Measurements from ENCODE around the gene ABCA1.

Gene ABCA1

DNA sequence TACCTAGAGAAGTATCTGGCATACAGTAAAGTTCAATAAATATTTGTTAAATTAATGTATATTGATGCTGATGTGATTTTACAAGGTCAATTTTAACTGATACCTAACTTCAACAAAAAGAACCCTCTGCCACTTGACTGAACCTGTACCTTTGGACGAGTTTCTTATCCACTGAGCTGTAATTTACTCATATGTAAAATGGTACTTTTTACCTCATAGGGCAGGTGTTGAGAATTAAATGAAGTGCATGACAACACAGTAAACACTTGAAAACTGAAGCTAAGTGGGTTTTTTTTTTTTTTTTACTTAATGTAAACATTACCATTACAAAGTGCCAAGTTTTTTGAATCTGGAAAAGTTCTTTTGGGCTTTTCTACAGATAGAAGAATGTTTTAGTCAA is 148.6 kb downstream of the ABCA1 start:
- TF ChIP-seq, protein P1, sequence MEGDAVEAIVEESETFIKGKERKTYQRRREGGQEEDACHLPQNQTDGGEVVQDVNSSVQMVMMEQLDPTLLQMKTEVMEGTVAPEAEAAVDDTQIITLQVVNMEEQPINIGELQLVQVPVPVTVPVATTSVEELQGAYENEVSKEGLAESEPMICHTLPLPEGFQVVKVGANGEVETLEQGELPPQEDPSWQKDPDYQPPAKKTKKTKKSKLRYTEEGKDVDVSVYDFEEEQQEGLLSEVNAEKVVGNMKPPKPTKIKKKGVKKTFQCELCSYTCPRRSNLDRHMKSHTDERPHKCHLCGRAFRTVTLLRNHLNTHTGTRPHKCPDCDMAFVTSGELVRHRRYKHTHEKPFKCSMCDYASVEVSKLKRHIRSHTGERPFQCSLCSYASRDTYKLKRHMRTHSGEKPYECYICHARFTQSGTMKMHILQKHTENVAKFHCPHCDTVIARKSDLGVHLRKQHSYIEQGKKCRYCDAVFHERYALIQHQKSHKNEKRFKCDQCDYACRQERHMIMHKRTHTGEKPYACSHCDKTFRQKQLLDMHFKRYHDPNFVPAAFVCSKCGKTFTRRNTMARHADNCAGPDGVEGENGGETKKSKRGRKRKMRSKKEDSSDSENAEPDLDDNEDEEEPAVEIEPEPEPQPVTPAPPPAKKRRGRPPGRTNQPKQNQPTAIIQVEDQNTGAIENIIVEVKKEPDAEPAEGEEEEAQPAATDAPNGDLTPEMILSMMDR (IDR thresholded peaks at IDR 0.05) = no peak
- no peaks in the 10 kb centered on the region for H3K4me1 ChIP-seq

DNA sequence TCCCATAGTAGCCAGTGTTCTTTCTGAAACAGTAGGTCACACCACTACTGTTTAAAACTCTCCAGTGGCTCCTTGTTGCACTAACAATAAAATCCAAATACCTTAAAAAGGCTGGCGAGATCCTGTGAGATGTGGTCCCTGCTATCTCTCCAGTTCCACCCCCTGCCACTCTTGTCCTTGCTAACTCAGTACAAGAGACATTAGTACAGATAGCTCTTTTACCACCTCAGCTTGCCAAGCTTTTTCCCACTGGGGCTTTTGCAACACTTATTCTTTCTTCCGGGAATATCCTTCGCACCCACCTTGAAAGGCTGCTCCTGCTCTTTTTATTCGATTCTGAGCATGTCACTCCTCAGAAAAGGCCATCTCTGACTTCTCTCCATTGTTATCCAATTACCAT is 149.2 kb downstream of the ABCA1 start:
- no peak overlapping the region for H2AFZ ChIP-seq
- H3K27ac ChIP-seq = no peak overlapping the region
- H3K79me2 ChIP-seq = no peaks in the 10 kb centered on the region
- H3K4me1 ChIP-seq = no peaks in the 10 kb centered on the region
- no peaks in the 10 kb centered on the region for H3K27me3 ChIP-seq (ENCODE audit: control insufficient read depth, insufficient read depth, low read length)
- no peaks in the 10 kb centered on the region for H3K9me3 ChIP-seq (ENCODE audit: control insufficient read depth, low read length)
- no peak overlapping the region for H3K4me2 ChIP-seq (ENCODE audit: low read length)
- TF ChIP-seq, protein P1 (IDR thresholded peaks at IDR 0.05) = no peak
- H3K36me3 ChIP-seq (ENCODE audit: control insufficient read depth, insufficient read depth, low read length) = no peaks in the 10 kb centered on the region
- no peak overlapping the region for H3K4me3 ChIP-seq (ENCODE audit: low read depth, low read length)
- H3K9ac ChIP-seq = no peak overlapping the region

More for the DNA sequence above, 148.6 kb downstream of the ABCA1 start:
- Histone ChIP-seq H3K27ac (no peak overlapping the region), H3K4me3 (ENCODE audit: low read depth, low read length) (no peak overlapping the region), H3K9ac (no peak overlapping the region), H3K27me3 (ENCODE audit: control insufficient read depth, insufficient read depth, low read length) (no peaks in the 10 kb centered on the region), H3K9me3 (ENCODE audit: control insufficient read depth, low read length) (no peaks in the 10 kb centered on the region), H3K36me3 (ENCODE audit: control insufficient read depth, insufficient read depth, low read length) (no peaks in the 10 kb centered on the region), H3K4me2 (ENCODE audit: low read length) (no peak overlapping the region), H3K79me2 (no peaks in the 10 kb centered on the region), H2AFZ (no peak overlapping the region)

DNA sequence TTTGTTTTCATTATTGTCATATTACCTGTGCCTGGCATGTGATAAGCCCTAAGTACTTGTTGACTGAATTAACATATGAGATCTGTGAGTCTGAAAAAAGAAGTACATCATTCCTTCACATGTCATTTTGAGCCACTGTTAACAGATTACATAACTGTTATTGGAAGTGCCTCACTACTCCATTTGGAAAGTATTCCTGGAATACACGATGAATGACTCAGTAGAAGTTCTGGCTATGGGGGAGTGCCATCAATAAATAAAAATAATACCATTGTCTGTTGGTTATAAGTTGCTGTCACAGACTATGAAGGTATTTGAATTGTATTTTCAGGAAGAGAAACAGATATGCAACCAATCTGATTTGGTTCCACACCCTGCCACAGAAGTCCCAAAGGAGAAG is 151.2 kb downstream of the ABCA1 start:
- no peaks in the 10 kb centered on the region for H3K79me2 ChIP-seq
- H3K9ac ChIP-seq = no peak overlapping the region
- no peak overlapping the region for H3K4me3 ChIP-seq (ENCODE audit: low read depth, low read length)
- H3K9me3 ChIP-seq (ENCODE audit: control insufficient read depth, low read length) = no peaks in the 10 kb centered on the region
- H3K36me3 ChIP-seq (ENCODE audit: control insufficient read depth, insufficient read depth, low read length) = no peaks in the 10 kb centered on the region
- no peak overlapping the region for H3K27ac ChIP-seq
- no peaks in the 10 kb centered on the region for H3K4me1 ChIP-seq
- TF ChIP-seq, protein P1 (IDR thresholded peaks at IDR 0.05) = no peak
- H3K27me3 ChIP-seq (ENCODE audit: control insufficient read depth, insufficient read depth, low read length) = no peaks in the 10 kb centered on the region
- no peak overlapping the region for H3K4me2 ChIP-seq (ENCODE audit: low read length)
- H2AFZ ChIP-seq = no peak overlapping the region

DNA sequence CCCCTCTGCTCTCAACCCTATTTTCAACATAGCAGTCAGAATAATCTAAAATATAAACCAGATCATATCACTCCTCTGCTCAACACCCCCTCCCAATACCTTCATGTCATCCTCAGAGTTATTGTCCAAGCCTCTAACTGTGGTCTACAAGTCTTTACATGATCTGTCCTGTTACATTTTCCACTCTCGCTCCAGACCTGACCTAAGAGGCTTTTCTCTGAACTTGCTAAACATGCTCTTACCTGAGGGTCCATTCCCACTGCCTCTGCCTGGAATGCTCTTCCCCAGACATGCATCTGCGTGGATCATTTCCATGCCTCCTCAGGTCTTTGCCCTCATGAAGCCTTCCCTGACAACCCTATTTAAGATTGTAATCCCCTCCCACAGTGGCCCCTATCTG is 152.0 kb downstream of the ABCA1 start:
- Histone ChIP-seq H3K4me2 (ENCODE audit: low read length) (no peak overlapping the region), H2AFZ (no peak overlapping the region), H3K79me2 (no peaks in the 10 kb centered on the region), H3K4me3 (ENCODE audit: low read depth, low read length) (no peak overlapping the region), H3K27me3 (ENCODE audit: control insufficient read depth, insufficient read depth, low read length) (no peaks in the 10 kb centered on the region), H3K9ac (no peak overlapping the region), H3K4me1 (no peaks in the 10 kb centered on the region), H3K9me3 (ENCODE audit: control insufficient read depth, low read length) (no peaks in the 10 kb centered on the region), H3K27ac (no peak overlapping the region), H3K36me3 (ENCODE audit: control insufficient read depth, insufficient read depth, low read length) (no peaks in the 10 kb centered on the region)
- TF ChIP-seq, protein P1 (IDR thresholded peaks at IDR 0.05) = no peak

DNA sequence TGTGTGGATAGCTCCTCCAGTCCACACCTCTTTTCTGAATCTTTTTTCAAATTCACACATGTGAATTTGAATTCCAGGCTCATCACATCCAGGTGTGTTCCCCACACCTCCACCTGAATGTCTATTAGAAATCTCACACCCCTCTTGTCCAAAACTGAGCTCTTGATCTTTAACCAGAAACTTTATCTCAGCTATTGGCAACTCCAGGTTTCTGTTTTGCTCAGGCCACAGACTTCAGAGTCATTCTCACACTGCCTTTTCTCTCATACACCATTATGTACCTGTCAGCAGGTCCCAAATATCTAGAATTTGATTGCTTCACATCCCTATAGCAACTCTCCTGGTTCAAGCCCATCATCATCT is 152.4 kb downstream of the ABCA1 start:
- no peak overlapping the region for H3K4me3 ChIP-seq (ENCODE audit: low read depth, low read length)
- H2AFZ ChIP-seq = no peak overlapping the region
- H3K27ac ChIP-seq = no peak overlapping the region
- H3K4me1 ChIP-seq = no peaks in the 10 kb centered on the region
- TF ChIP-seq, protein P1 (IDR thresholded peaks at IDR 0.05) = no peak
- no peaks in the 10 kb centered on the region for H3K27me3 ChIP-seq (ENCODE audit: control insufficient read depth, insufficient read depth, low read length)
- no peak overlapping the region for H3K4me2 ChIP-seq (ENCODE audit: low read length)
- no peaks in the 10 kb centered on the region for H3K9me3 ChIP-seq (ENCODE audit: control insufficient read depth, low read length)
- no peaks in the 10 kb centered on the region for H3K79me2 ChIP-seq
- no peak overlapping the region for H3K9ac ChIP-seq
- no peaks in the 10 kb centered on the region for H3K36me3 ChIP-seq (ENCODE audit: control insufficient read depth, insufficient read depth, low read length)
